Measurements from ENCODE around the gene TYW1.
"Not testable (repeated sequence)": the region's sequence is repeated elsewhere in the genome, so short reads cannot be mapped to it uniquely, and the experiment has no call there.

TYW1 gene

GRCh38 chr7:67210567-67210966 lies 213.9 kb downstream of the TYW1 start:
- Histone ChIP-seq H3K4me1 (ENCODE audit: control insufficient read depth, insufficient read depth, low read depth, low read length) (no peaks in the 10 kb centered on the region), H3K79me1 (replicated peaks; ENCODE audit: low read length, poor library complexity, severe bottlenecking) (no peaks in the 10 kb centered on the region), H4K8ac (ENCODE audit: low read length) (no peak overlapping the region), H3K4ac (ENCODE audit: low read depth in 1 of 2, low read length in 2 of 2) (no peak overlapping the region), H3K27me3 (ENCODE audit: control insufficient read depth in 1 of 2, insufficient read depth in 1 of 2, low read length in 2 of 2) (no peaks in the 10 kb centered on the region), H2BK120ac (ENCODE audit: low read depth, low read length) (no peak overlapping the region), H3K9me3 (ENCODE audit: control insufficient read depth, low read length) (no peaks in the 10 kb centered on the region), H3K4me3 (ENCODE audit: insufficient read depth in 1 of 2, low read depth in 1 of 2, low read length in 2 of 2) (no peak overlapping the region), H3K27ac (ENCODE audit: low read length, poor library complexity, severe bottlenecking) (no peak overlapping the region), H2AFZ (ENCODE audit: low read depth, low read length) (no peak overlapping the region), H2BK15ac (ENCODE audit: low read depth, poor library complexity, severe bottlenecking) (no peak overlapping the region), H4K91ac (ENCODE audit: low read length) (no peak overlapping the region), H3K4me2 (ENCODE audit: low read length, poor library complexity, severe bottlenecking) (no peak overlapping the region), H2AK5ac (ENCODE audit: low read length, severe bottlenecking) (no peak overlapping the region), H3K14ac (ENCODE audit: low read length in 2 of 2) (no peak overlapping the region), H3K18ac (ENCODE audit: low read depth in 1 of 2, low read length in 2 of 2) (no peak overlapping the region), H2BK12ac (ENCODE audit: low read length in 2 of 2) (no peak overlapping the region), H2BK5ac (ENCODE audit: low read depth, low read length, poor library complexity, severe bottlenecking) (no peak overlapping the region), H3K9ac (ENCODE audit: low read length) (no peak overlapping the region), H3K36me3 (ENCODE audit: control insufficient read depth in 1 of 2, insufficient read depth in 2 of 2, low read depth in 1 of 2, low read length in 2 of 2) (peaks cover 0 to 5% of the 10 kb centered on the region in 2 experiments), H3K23ac (ENCODE audit: low read length in 2 of 2) (no peak overlapping the region)
- DNase-seq: no peak
- WGBS: 97% methylated on average over 7 of the region's 7 CpGs

- WGBS: 94% methylated on average over 7 of the region's 10 CpGs
- not testable (repeated sequence) for H3K18ac ChIP-seq (ENCODE audit: low read depth in 1 of 2, low read length in 2 of 2); H2BK12ac ChIP-seq (ENCODE audit: low read length in 2 of 2); H2BK120ac ChIP-seq (ENCODE audit: low read depth, low read length); H3K4ac ChIP-seq (ENCODE audit: low read depth in 1 of 2, low read length in 2 of 2); H3K4me1 ChIP-seq (ENCODE audit: control insufficient read depth, insufficient read depth, low read depth, low read length); H3K36me3 ChIP-seq (ENCODE audit: control insufficient read depth in 1 of 2, insufficient read depth in 2 of 2, low read depth in 1 of 2, low read length in 2 of 2); H2AFZ ChIP-seq (ENCODE audit: low read depth, low read length); H3K14ac ChIP-seq (ENCODE audit: low read length in 2 of 2); H4K8ac ChIP-seq (ENCODE audit: low read length); H4K91ac ChIP-seq (ENCODE audit: low read length); H3K27me3 ChIP-seq (ENCODE audit: control insufficient read depth in 1 of 2, insufficient read depth in 1 of 2, low read length in 2 of 2); H3K4me2 ChIP-seq (ENCODE audit: low read length, poor library complexity, severe bottlenecking); H3K23ac ChIP-seq (ENCODE audit: low read length in 2 of 2); H3K4me3 ChIP-seq (ENCODE audit: insufficient read depth in 1 of 2, low read depth in 1 of 2, low read length in 2 of 2); H2BK5ac ChIP-seq (ENCODE audit: low read depth, low read length, poor library complexity, severe bottlenecking); H2AK5ac ChIP-seq (ENCODE audit: low read length, severe bottlenecking); DNase-seq; H3K79me1 ChIP-seq (replicated peaks; ENCODE audit: low read length, poor library complexity, severe bottlenecking); H2BK15ac ChIP-seq (ENCODE audit: low read depth, poor library complexity, severe bottlenecking); H3K9me3 ChIP-seq (ENCODE audit: control insufficient read depth, low read length); H3K9ac ChIP-seq (ENCODE audit: low read length); H3K27ac ChIP-seq (ENCODE audit: low read length, poor library complexity, severe bottlenecking)
These were observed 215.2 kb downstream of the TYW1 start for GRCh38 chr7:67211650-67212330.

- not testable (repeated sequence) for H2BK12ac ChIP-seq (ENCODE audit: low read length in 2 of 2); H2AFZ ChIP-seq (ENCODE audit: low read depth, low read length); H3K9ac ChIP-seq (ENCODE audit: low read length); H3K4ac ChIP-seq (ENCODE audit: low read depth in 1 of 2, low read length in 2 of 2); H3K27me3 ChIP-seq (ENCODE audit: control insufficient read depth in 1 of 2, insufficient read depth in 1 of 2, low read length in 2 of 2); H4K91ac ChIP-seq (ENCODE audit: low read length); DNase-seq; H3K4me1 ChIP-seq (ENCODE audit: control insufficient read depth, insufficient read depth, low read depth, low read length); H3K79me1 ChIP-seq (replicated peaks; ENCODE audit: low read length, poor library complexity, severe bottlenecking); H2BK5ac ChIP-seq (ENCODE audit: low read depth, low read length, poor library complexity, severe bottlenecking); H3K9me3 ChIP-seq (ENCODE audit: control insufficient read depth, low read length); H3K27ac ChIP-seq (ENCODE audit: low read length, poor library complexity, severe bottlenecking); H3K36me3 ChIP-seq (ENCODE audit: control insufficient read depth in 1 of 2, insufficient read depth in 2 of 2, low read depth in 1 of 2, low read length in 2 of 2); H3K18ac ChIP-seq (ENCODE audit: low read depth in 1 of 2, low read length in 2 of 2); H2AK5ac ChIP-seq (ENCODE audit: low read length, severe bottlenecking); H3K4me2 ChIP-seq (ENCODE audit: low read length, poor library complexity, severe bottlenecking); H3K14ac ChIP-seq (ENCODE audit: low read length in 2 of 2); H2BK120ac ChIP-seq (ENCODE audit: low read depth, low read length); H3K23ac ChIP-seq (ENCODE audit: low read length in 2 of 2); H2BK15ac ChIP-seq (ENCODE audit: low read depth, poor library complexity, severe bottlenecking); H4K8ac ChIP-seq (ENCODE audit: low read length); H3K4me3 ChIP-seq (ENCODE audit: insufficient read depth in 1 of 2, low read depth in 1 of 2, low read length in 2 of 2)
- WGBS: 97% methylated on average over 6 of the region's 7 CpGs
These were observed 216.4 kb downstream of the TYW1 start for GRCh38 chr7:67213038-67213437.

- H3K18ac ChIP-seq (ENCODE audit: low read depth in 1 of 2, low read length in 2 of 2); H3K14ac ChIP-seq (ENCODE audit: low read length in 2 of 2); H2BK120ac ChIP-seq (ENCODE audit: low read depth, low read length); H4K91ac ChIP-seq (ENCODE audit: low read length); H2BK5ac ChIP-seq (ENCODE audit: low read depth, low read length, poor library complexity, severe bottlenecking); H3K4ac ChIP-seq (ENCODE audit: low read depth in 1 of 2, low read length in 2 of 2); H3K27me3 ChIP-seq (ENCODE audit: control insufficient read depth in 1 of 2, insufficient read depth in 1 of 2, low read length in 2 of 2); H4K8ac ChIP-seq (ENCODE audit: low read length); H3K23ac ChIP-seq (ENCODE audit: low read length in 2 of 2); H3K4me1 ChIP-seq (ENCODE audit: control insufficient read depth, insufficient read depth, low read depth, low read length); H2BK12ac ChIP-seq (ENCODE audit: low read length in 2 of 2); H3K9ac ChIP-seq (ENCODE audit: low read length); H3K9me3 ChIP-seq (ENCODE audit: control insufficient read depth, low read length); H2AFZ ChIP-seq (ENCODE audit: low read depth, low read length); H3K36me3 ChIP-seq (ENCODE audit: control insufficient read depth in 1 of 2, insufficient read depth in 2 of 2, low read depth in 1 of 2, low read length in 2 of 2); H2BK15ac ChIP-seq (ENCODE audit: low read depth, poor library complexity, severe bottlenecking); H3K4me3 ChIP-seq (ENCODE audit: insufficient read depth in 1 of 2, low read depth in 1 of 2, low read length in 2 of 2); H3K79me1 ChIP-seq (replicated peaks; ENCODE audit: low read length, poor library complexity, severe bottlenecking); H3K4me2 ChIP-seq (ENCODE audit: low read length, poor library complexity, severe bottlenecking); H2AK5ac ChIP-seq (ENCODE audit: low read length, severe bottlenecking): not testable (repeated sequence)
- peak overlapping the region; percentile 47 for H3K27ac ChIP-seq (ENCODE audit: low read length, poor library complexity, severe bottlenecking)
- DNase-seq: peak; percentile 94
- WGBS: 0% methylated on average over 2 of the region's 2 CpGs
These were observed 226.9 kb downstream of the TYW1 start for GRCh38 chr7:67223551-67223950.
